K562 (cell line): ENCODE data around the gene TCP10L. TPM values are rescaled to one million over a fixed set of nuclear protein-coding genes. Genes with fewer than 3 reads are reported as not detected.
A peak's percentile ranks its signal among the peaks of the same experiment; 100 is the strongest.

Experiments used
- CSDE1 ChIP-seq, 2 experiments: fragments of 450-650 bp; IDR thresholded peaks; 2 replicates each; pipeline ENCODE4 v1.6.1; 2016; ENCODE audit warnings: mild to moderate bottlenecking in 1 of 2
- HDGF ChIP-seq: fragments of 450-650 bp; IDR thresholded peaks from 2 replicates; pipeline ENCODE4 v1.6.1; 2016
- HNRNPL ChIP-seq: fragments of 200-400 bp; formaldehyde crosslinking; IDR thresholded peaks from 2 replicates; pipeline ENCODE4 v1.6.1; 2017; ENCODE audit warnings: low read depth, mild to moderate bottlenecking, low read length
- ILK ChIP-seq: fragments of 450-650 bp; IDR thresholded peaks from 2 replicates; pipeline ENCODE4 v1.6.1; 2016; ENCODE audit warnings: missing genetic modification characterization, low read depth, mild to moderate bottlenecking, missing compliant biosample characterization, moderate library complexity, borderline replicate concordance
- LARP7 ChIP-seq: fragments of 450-650 bp; IDR thresholded peaks from 2 replicates; pipeline ENCODE4 v1.6.1; 2016
- MTF1 ChIP-seq: fragments of 250-450 bp; sonication (Bioruptor Pico); IDR thresholded peaks from 2 replicates; pipeline ENCODE4 v1.9.0; 2021; ENCODE audit warnings: moderate library complexity, mild to moderate bottlenecking, inconsistent platforms, borderline replicate concordance
- NCOA1 ChIP-seq: fragments of 450-650 bp; IDR thresholded peaks from 2 replicates; pipeline ENCODE4 v1.6.1; 2016; ENCODE audit warnings: low read depth
- SRF ChIP-seq, 2 experiments: fragments of 250-450, 450-650 bp in 1 of 2; sonication (Bioruptor Pico) in 1 of 2; sonication (generic) in 1 of 2; formaldehyde crosslinking; IDR thresholded peaks; 2 replicates each; pipeline versions ENCODE4 v1.5.0 to v1.5.1; 2020 to 2022; ENCODE audit warnings: mild to moderate bottlenecking in 1 of 2, missing genetic modification reagents in 1 of 2
- THAP12 ChIP-seq: fragments of 250-450 bp; sonication (Bioruptor Pico); IDR thresholded peaks from 2 replicates; pipeline ENCODE4 v1.9.0; 2021; ENCODE audit warnings: mild to moderate bottlenecking, inconsistent platforms
- ZNF518B ChIP-seq: fragments of 250-450 bp; sonication (Bioruptor Pico); IDR thresholded peaks from 2 replicates; pipeline ENCODE4 v1.5.0; 2021; ENCODE audit warnings: mild to moderate bottlenecking, moderate library complexity
- ZNF695 ChIP-seq: fragments of 450-650 bp; formaldehyde crosslinking; IDR thresholded peaks from 2 replicates; pipeline ENCODE4 v1.4.0; 2020; ENCODE audit warnings: mild to moderate bottlenecking, moderate library complexity
- ZSCAN29 ChIP-seq: fragments of 450-650 bp; IDR thresholded peaks from 2 replicates; pipeline ENCODE4 v1.6.1; 2017
- ZZZ3 ChIP-seq: fragments of 450-650 bp; IDR thresholded peaks from 2 replicates; pipeline ENCODE4 v1.6.1; 2016; ENCODE audit warnings: antibody characterized with exemption, mild to moderate bottlenecking, moderate library complexity
- polyA plus RNA-seq, 8 experiments: library from polyadenylated mRNA; depleted of rRNA in 4 of 8; stranded (reverse) in 5 of 8; unstranded in 3 of 8; fragments of >200 nt; fragmentation: Nextera tagmentation in 2 of 8; fragmentation: Illumina TruSeq in 1 of 8; extraction: Ambion mirVana in 2 of 8; extraction: Trizol in 1 of 8; gene quantifications; 2 replicates each; pipeline versions ENCODE4 v1.2.1 to v1.2.3, GENCODE V29; 2011 to 2014; ENCODE audit warnings: inconsistent platforms in 1 of 8, missing spikeins in 1 of 8
- total RNA-seq, 7 experiments: library from RNA; depleted of rRNA in 6 of 7; stranded (reverse); fragments of >200 nt in 6 of 7; fragmentation: Illumina TruSeq in 2 of 7; extraction: Trizol in 2 of 7; gene quantifications; 2 replicates each; pipeline versions ENCODE4 v1.2.1 to v1.2.3, GENCODE V29; 2011 to 2021; ENCODE audit warnings: low replicate concordance in 1 of 7
- TF ChIP-seq, protein P1 (sequence below), 2 experiments: IDR thresholded peaks; 2 replicates each; pipeline ENCODE4 v1.6.1; 2011; ENCODE audit warnings: borderline replicate concordance in 1 of 2, control low read depth in 1 of 2, low read depth in 1 of 2, low read length in 1 of 2, mild to moderate bottlenecking in 1 of 2, mixed read lengths in 1 of 2, moderate library complexity in 1 of 2; ENCODE audit not compliant: insufficient read depth in 1 of 2, insufficient read length in 1 of 2, poor library complexity in 1 of 2, severe bottlenecking in 1 of 2; ENCODE audit errors: extremely low read depth in 1 of 2
- TF ChIP-seq, protein P2 (sequence below): sonication (generic); formaldehyde crosslinking; IDR thresholded peaks from 2 replicates; pipeline ENCODE4 v1.8.0; 2022; ENCODE audit warnings: missing genetic modification reagents, mild to moderate bottlenecking, moderate library complexity, borderline replicate concordance
- TF ChIP-seq, protein P3 (sequence below): sonication (generic); formaldehyde crosslinking; IDR thresholded peaks from 2 replicates; pipeline ENCODE4 v1.8.0; 2022; ENCODE audit warnings: missing genetic modification reagents, mild to moderate bottlenecking, borderline replicate concordance

The TCP10L gene
- total and polyA plus RNA-seq, 9 of the 15 experiments (the other 6 are each of a cell fraction or from before 2014, with no cell fraction given), result 0.34 to 0.91 (median 0.56) TPM; not detected in 2

- TF ChIP-seq, protein P1, sequence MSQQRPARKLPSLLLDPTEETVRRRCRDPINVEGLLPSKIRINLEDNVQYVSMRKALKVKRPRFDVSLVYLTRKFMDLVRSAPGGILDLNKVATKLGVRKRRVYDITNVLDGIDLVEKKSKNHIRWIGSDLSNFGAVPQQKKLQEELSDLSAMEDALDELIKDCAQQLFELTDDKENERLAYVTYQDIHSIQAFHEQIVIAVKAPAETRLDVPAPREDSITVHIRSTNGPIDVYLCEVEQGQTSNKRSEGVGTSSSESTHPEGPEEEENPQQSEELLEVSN (IDR thresholded peaks at IDR 0.05; ENCODE audit: borderline replicate concordance in 1 of 2, extremely low read depth in 1 of 2, insufficient read depth in 1 of 2, insufficient read length in 1 of 2, low read depth in 1 of 2, low read length in 1 of 2, poor library complexity in 1 of 2, severe bottlenecking in 1 of 2), result peak; percentile 89 to 95
- TF ChIP-seq MTF1 (no peak), HDGF (no peak), NCOA1 (no peak), HNRNPL (no peak), ZZZ3 (no peak), LARP7 (no peak), THAP12 (CRISPR knock-in tag) (peak; percentile 20; the same call in 1 of the 2 replicates), ILK (no peak), ZNF518B (no peak), CSDE1 (IDR thresholded peaks at IDR 0.05) (no peak), SRF (CRISPR knock-in tag; IDR thresholded peaks at IDR 0.05) (peak in 1 of 2 experiments; percentile 61; a peak in 1 of 4 replicates), ZNF695 (CRISPR knock-in tag) (no peak), ZSCAN29 (no peak)
- TF ChIP-seq, protein P2, sequence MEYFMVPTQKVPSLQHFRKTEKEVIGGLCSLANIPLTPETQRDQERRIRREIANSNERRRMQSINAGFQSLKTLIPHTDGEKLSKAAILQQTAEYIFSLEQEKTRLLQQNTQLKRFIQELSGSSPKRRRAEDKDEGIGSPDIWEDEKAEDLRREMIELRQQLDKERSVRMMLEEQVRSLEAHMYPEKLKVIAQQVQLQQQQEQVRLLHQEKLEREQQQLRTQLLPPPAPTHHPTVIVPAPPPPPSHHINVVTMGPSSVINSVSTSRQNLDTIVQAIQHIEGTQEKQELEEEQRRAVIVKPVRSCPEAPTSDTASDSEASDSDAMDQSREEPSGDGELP (CRISPR knock-in tag), result peak; percentile 76; the same call in 1 of the 2 replicates
- TF ChIP-seq, protein P3, sequence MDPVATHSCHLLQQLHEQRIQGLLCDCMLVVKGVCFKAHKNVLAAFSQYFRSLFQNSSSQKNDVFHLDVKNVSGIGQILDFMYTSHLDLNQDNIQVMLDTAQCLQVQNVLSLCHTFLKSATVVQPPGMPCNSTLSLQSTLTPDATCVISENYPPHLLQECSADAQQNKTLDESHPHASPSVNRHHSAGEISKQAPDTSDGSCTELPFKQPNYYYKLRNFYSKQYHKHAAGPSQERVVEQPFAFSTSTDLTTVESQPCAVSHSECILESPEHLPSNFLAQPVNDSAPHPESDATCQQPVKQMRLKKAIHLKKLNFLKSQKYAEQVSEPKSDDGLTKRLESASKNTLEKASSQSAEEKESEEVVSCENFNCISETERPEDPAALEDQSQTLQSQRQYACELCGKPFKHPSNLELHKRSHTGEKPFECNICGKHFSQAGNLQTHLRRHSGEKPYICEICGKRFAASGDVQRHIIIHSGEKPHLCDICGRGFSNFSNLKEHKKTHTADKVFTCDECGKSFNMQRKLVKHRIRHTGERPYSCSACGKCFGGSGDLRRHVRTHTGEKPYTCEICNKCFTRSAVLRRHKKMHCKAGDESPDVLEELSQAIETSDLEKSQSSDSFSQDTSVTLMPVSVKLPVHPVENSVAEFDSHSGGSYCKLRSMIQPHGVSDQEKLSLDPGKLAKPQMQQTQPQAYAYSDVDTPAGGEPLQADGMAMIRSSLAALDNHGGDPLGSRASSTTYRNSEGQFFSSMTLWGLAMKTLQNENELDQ, result no peak
Measured at GRCh38 chr21:32569261-32570230, 15.8 kb downstream of the TCP10L start (continued).
